GM12875 (cell line): Measurements from ENCODE around the gene SMIM44.

ENCODE experiments used
- H3K4me3 ChIP-seq: one replicate; pipeline ENCODE4 v1.5.1; 2011; ENCODE audit warnings: low read depth, low read length, control low read depth
- CTCF ChIP-seq: IDR thresholded peaks from 2 replicates; pipeline ENCODE4 v1.5.1; 2011; ENCODE audit warnings: low read depth, mild to moderate bottlenecking, control low read depth, inconsistent platforms, low read length, moderate library complexity, borderline replicate concordance; ENCODE audit not compliant: insufficient read depth

Gene SMIM44

GRCh38 chr19:3433805-3434540, 49.3 kb downstream of the SMIM44 start:
- TF ChIP-seq CTCF: no peak
- H3K4me3 ChIP-seq: peak overlapping the region; percentile 69

- no peak overlapping the region for H3K4me3 ChIP-seq
- no peak for TF ChIP-seq CTCF
Observed at GRCh38 chr19:3433313-3433712, 49.9 kb downstream of the SMIM44 start.
